Suppressor macrophage treated with lipopolysaccharide for 1 hour (primary cell): ENCODE measurements around the gene SCGB1C1.
"Not testable (repeated sequence)": the region's sequence is repeated elsewhere in the genome, so short reads cannot be mapped to it uniquely, and the experiment has no call there.

ENCODE experiments used
- DNase-seq, 3 donors: peaks; one replicate each; pipeline ENCODE4 v3.0.0-alpha.2; 2020 to 2022

SCGB1C1 gene

DNA sequence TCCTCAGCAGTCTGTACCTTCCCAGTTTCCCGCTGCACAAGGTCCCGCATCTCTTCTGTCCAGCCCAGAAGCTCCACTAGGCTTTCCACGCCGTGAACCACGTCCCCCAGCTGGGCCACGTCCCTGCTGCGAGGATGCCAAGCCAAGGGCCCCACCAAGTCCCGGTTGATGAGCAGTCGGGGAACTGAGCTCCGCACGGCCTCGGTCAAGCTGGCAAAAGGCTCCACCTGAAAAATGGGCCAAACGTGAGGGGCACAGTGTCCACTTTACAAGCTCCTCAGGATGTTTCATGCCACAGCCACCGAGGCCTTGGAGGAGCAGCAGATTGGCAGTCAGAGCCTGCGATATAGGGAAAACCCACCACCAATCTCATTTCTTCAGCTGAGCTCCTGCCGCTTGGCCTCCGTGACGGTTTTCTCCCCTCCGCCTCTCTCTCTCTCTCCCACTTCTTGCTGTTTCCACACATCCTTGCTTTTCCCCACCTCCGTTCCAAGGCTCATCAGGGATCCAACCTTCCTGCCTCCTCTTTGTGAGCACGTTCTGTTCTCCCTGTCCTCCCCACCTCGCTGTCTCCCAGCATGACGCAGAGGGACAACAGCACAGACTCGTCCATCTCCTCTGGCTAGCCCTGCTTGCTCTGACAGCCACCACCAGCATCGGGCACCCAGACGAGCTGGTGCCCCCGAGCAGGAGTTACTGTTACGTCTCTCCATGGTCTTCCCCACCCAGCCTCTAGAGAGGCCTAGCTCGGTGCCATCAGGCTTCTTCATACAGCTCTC, 26.1 kb downstream of the SCGB1C1 start:
- no peak for DNase-seq

DNA sequence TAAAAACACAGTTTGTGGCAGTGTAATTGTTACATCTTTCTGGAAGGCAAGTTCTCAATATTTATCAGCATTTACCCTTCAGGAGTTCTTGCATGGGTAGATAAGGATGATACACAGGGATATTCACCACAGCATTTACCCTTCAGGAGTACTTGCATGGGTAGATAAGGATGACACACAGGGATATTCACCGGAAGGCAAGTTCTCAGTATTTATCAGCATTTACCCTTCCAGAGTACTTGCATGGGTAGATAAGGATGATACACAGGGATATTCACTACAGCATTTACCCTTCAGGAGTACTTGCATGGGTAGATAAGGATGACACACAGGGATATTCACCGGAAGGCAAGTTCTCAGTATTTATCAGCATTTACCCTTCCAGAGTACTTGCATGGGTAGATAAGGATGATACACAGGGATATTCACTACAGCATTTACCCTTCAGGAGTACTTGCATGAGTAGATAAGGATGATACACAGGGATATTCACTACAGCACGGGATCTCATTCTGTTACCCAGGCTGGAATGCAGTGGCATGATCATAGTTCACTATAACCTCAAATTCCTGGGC, 27.9 kb downstream of the SCGB1C1 start:
- DNase-seq: not testable (repeated sequence)

DNA sequence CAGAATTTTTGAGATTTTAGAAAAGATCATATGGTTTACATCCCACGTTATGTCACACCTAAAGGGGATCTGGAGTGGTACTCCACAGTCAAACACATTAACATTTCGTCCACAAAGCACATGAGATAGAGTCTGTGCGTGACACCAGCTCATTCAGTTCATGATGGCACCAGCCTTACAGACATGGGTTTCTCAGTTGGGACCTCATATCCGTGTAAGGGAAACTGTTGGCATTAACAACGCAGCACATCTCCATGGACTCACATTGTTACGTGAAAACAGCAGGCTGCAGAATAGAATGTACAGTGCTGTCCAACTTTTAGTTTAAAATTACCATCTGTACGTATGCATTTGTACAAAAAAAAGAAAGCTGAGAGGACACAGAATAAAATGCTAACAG, 28.7 kb downstream of the SCGB1C1 start:
- DNase-seq: no peak

DNA sequence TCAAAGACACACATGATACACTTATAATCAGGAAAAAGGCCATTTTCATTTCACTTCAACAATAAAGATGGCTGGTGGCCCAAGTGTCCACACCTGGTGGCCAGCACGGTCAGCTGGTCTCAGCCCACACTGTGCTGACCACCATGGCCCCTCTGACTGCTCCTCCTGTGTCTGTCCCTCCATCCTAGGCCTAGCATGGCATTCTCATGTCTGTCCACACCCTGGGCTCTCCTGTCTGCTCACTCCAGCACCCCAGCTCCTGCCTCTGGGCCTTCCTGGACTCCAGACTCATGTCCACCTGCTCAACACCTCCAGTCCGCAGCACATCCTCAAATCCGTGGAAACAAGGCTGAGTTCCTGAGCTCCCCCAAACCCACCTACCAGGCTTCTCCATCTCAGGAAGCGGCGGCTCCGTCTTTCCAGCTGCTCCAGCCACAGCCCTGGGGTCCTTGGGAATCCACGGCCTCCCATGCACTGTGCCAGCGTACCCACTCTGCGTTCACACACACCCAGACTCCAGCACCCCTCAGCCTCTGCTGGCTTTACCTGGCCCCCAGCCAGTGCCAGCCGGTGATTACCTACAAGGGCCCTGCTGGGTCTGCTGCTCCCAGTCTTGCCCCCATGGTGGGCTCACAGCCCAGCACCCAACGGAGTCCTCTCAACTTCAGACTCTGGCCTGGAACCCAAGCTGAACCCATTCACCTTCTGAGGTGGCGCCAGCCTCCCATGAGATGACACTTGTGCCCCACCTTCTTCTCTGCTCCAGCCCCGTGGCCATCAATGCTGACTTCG, 29.3 kb downstream of the SCGB1C1 start:
- no peak for DNase-seq

DNA sequence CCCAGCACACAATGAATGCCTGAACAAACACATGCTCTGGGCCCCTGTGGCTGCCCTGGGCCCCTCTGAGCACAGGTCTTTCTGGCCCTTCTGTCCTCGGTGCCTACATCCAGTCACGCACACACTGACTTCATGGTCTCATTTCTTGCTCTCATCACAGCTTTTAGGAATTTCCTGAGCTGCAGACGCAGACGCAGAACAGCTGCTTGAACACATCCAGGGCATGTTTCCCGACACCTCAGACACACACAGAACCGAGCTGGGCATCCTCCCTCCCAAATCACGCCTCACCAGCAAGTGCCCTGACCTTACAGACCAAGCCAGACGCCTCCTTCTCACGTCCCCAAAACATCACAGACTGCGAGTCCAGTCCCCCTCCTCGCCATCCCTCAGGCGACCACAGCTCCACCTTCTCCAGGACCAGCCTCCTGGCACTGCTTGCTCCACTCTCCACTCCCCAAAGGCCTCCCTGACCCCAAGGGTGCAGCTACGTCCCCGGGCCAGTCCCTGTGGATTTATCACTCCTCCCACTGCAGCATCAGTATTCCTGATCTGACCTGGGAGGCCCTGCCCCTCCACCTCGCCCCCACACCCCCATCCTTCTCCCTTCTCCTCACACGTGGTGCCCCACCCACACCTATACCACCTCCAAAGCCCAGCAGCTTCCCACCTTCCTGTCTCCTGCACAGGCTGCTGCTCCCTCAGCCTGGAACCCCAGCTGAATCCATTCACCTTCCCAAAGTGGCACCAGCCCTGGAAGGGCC, 30.3 kb downstream of the SCGB1C1 start:
- no peak for DNase-seq

DNA sequence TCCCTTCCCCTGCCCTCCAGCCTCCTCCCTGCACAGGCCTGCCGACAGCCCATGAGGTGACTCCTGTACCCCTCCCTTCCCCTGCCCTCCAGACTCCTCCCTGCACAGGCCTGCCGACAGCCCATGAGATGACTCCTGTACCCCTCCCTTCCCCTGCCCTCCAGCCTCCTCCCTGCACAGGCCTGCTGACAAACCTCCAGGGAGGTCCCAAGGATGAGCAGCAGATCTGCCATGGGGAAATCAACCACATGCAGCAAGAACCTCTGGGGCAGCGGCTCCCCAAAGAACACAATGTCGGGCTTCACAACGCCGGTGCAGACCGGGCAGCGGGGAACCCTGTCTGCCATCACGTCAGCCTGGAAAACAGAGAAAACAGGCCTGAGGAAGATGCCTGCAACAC, 31.0 kb downstream of the SCGB1C1 start:
- DNase-seq: no peak

DNA sequence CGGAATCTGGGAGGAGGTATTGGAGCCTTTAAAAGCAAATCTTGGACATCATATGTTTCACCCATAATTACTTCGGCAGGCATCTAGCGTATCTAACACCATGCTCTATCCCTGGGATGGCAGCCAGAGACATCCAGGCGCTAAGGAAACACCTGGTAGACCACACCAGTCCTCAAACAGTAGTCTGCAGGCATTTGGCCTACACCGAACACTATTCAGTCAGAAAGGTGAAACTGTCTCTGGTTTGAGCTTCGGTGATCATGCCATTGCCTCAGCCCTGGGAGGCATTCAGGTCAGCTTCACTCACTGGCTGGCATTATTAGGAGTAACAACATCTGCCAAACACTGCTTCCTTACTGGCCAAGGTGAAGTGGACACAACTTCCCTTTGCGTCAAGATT, 31.5 kb downstream of the SCGB1C1 start:
- DNase-seq: no peak

DNA sequence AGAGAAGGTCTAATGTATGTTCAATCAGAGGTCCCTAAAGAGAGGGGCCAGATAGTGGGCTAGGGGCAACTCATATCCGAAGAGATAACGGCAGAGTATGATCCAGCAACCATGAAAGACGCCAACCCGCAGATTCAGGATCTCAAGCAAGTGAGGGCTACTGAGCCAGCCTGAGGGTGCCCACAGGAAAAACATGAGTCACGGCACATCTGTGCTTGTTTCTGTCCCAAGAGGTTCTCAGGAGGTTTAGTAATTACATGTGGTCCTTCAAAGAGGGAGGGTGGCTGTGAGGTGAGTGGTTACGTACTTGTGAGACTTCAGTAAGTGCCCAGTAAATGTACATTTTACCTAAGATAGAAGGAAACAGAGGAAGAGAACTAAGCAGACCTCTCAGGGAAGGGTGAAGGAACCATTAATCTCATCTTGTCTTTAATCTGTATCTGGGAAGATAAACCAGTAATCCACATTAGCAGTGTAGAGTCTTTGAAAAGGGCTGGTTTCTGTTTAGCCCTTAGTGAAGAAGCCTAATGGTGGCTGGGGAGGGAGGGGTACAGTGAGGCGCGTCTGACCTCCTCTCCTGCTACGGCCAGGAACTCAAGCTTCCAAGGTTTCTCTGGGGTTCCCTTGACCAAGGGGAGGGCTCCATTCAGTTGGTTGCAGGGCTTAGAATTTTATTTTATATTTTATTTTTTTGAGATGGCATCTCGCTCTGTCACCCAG, 33.0 kb downstream of the SCGB1C1 start:
- DNase-seq: no peak

DNA sequence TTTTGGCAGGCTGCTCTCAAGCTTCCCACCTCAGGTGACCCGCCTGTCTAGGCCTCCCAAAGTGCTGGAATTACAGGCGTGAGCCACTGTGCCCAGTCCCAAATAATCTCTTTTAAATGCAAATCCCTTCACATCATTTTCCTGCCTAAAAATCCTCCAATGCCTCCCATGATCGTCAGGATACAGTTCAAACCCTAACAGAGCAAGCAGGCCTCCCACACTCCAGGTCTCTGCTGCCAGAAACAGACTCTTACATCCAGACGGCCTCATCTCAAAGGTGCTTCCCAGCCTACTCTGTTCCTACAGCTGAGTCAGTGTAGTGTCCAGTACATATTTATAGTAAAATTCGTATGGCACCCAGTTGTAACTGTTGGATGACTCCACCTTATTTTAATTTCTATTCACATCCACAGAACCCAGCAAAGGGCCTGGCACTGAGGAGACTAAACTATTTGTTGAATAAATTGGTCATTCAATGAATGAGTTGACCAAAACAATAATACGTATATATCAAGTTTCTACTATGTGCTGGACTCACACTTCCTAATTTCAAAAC, 35.0 kb downstream of the SCGB1C1 start:
- no peak for DNase-seq

DNA sequence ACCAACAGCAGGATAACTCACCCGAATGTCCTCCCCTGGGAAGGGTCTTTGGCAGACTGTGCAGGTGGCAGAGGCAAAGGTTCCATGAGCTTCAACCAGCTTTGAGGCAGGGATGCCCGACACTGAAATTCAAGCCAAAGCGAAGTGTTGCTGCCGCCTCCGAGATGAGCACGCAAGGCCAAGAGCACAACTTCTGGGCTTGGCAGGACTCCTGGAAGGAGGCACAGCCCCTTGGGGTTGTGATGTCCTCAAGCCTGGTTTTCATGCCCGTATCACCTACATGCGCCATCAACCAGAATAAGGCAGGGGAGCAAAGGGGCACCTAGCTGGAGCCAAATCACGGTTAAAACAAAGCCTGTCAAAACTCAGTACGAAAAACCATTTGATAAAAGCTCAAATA, 37.6 kb downstream of the SCGB1C1 start:
- DNase-seq: no peak

DNA sequence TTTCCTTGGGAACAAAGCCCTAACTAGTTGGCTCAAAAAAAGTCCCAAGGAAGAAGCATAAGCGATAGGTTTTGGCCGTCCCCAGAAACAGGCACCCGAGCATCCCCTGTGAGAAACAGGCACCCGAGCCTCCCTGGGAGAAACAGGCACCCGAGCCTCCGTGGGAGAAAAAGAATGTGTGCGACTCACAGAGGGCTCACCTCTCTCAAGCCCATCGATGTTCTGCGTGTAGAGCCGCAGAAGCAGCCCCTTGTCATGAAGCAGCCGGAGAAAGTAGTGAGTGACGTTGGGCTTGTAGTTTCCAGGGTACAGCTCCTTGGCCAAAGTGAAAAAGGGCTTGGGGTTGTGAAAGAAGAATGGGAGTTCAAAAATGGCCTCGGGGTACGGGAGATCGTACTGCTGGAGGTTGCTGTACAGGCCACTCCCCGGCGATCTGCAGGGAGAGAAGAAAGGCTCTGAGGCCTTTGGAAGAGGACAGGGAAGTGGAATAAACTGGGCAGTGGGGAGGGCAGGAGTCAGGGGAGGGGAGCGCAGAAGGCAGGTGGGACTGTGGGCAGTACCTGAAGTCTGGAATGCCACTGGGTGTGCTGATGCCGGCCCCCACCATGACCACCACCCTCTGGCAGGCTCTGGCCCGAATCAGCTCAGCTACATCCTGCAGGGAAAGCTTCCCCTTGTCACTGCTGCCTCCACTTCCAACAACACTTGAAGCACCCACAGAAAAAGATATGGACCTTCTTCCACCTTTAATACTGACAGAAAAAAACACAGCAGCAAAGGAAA, 40.1 kb downstream of the SCGB1C1 start:
- DNase-seq: no peak

DNA sequence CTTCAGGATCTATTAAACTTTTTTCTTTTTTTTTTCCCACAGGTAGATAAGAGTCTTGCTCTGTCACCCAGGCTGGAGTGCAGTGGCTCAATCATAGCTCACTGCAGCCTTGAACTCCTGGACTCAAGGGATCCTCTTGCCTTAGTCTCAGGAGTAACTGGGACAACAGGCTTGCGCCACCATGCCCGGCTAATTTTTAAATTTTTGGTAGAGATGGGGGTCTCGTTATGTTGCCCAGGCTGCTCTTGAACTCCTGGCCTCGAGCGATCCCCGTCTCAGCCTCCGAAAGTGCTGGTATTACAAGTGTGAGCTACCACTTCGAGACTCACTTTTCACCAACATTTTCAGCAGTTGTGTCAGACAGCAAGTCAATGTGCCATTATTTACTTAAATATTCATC, 42.3 kb downstream of the SCGB1C1 start:
- no peak for DNase-seq

DNA sequence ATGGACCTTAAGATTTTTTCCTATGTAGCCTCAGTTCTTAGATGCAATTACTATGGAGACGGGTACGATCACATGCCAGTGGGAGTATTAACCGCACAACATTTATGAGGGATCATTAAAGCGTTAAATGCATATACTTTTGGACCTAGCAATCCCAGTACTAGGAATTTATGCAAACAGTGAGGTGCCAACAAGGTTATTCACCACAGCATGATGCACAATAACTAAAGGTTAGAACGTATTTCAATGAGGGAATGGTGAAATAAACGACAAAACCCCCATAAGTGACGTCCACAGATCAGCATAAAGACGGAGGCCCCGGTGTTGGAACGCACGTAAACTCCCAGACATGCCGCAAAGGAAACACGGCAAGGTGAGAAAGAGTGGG, 42.7 kb downstream of the SCGB1C1 start:
- peak in 1 of 3 donors; percentile 2 for DNase-seq

DNA sequence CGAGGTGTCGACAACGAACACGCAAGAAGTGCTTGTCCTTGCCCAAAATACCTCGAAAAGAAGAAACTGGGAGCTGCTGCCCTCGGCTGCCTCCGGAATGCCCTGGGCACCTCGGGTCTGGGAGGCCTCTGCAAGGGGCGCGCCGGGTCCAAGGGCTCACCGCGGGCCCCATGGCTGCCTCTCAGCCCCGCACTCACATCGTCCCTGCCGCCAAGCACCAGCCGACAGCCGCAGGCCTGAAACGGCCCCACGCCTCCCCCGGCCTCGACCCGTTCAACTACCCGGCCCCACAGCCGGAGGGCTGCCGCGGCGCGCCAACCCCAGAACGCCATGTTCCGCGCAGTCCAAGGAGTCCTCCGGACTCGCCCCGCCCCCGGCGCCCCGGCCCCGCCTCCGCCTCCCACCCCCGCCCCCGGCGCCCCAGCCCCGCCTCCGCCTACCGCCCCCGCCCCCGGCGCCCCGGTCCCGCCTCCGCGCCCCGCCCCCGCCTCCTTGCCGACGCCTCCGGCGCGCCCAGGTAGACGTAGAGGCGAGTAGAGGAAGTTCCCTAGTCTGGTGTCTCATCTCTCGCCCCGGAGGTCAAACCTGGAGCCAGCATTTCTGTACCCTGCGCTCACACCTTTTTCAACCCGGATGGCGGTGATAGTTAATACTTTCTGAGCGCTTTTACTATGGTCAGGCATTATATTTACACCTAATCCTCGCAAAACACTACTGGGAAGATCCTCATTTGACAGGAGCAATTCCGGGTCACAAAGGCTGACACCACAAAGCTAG, 43.3 kb downstream of the SCGB1C1 start, which contains the start of gene SIRT3:
Gene SIRT3, minus strand, starts transcription at position 346 of the 777 bp plus-strand sequence. Its CDS starts 14 bp downstream, at position 332.
- peak in 1 of 3 donors; percentile 86 for DNase-seq

DNA sequence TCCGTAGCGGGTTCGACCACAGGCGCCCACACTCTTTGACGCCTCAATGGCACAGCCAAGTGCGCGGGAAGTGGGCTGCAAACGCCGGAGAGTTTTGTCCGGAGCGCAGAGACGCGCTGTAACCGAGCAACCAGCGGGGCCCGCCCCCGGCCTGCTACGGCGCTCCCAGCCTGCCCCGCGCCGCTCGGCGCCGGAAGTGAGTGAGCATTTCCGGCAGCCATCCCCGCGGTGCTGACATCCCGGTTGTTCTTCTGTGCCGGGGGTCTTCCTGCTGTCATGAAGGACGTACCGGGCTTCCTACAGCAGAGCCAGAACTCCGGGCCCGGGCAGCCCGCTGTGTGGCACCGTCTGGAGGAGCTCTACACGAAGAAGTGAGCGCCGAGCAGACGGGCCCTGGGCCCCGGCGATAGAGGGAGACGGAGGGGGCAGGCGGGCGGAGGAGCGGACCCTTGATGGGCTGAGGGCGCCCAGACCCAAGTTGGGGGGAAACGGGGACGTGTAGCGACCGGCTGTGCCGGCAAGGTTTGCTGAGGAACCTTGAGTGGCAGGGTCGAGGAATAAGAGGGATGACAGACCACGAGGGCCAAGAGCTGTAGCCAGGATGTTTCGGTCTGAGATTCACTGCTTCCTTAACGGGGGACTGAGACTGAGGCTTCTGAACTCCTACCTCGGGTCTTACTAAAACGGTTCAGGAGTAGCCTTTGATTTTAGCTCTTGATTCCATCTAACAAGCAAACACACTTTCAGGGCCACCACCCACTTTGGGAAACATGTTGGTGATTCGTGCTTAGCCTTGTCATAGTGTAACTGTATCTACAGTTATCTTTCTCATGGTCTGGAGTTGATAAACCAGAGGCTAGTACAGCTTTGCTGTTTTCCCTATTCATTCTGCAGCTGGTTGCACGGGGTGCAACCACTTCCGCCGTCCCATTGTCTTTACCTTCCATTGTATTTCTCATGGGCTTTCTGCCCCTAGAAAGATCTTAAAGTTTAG, 44.2 kb downstream of the SCGB1C1 start, which contains the start of gene PSMD13:
Gene PSMD13, plus strand, starts transcription at position 203 of the 994 bp plus-strand sequence. Its CDS starts 74 bp downstream, at position 277.
- peak; percentile 95 to 97 (median 96) for DNase-seq

DNA sequence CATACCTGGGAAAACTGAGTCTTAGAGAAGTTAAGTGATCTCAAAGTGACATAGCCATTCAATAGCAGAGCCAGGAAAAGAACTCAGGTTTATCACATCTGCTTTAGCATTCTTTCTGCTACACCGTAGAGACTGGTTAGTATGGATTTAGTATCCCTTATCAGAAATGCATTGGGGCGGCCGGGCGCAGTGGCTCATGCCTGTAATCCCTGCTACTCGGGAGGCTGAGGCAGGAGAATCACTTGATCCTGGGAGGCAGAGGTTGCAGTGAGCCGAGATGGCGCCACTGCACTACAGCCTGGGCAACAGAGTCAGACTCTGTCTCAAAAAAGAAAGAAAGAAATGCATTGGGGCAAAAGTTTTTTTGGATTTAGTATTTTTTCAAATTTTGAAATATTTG, 45.5 kb downstream of the SCGB1C1 start:
- not testable (repeated sequence) for DNase-seq

DNA sequence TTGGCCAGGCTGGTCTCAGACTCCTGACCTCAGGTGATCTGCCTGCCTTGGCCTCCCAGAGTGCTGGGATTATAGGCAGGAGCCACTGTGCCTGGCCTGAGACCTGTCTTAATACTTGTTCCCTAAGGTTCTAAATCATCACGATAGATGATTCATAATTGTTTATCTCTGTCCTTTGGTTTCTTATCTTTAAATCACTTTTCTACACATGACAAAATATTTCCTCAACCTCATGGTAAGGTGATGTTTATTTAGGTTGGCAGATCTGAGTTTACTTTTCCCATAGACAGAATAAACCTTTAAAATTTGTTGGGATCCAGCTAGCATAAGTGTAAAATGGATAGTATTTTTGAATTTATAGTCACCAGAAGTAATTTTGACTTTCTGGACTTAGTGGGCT, 47.4 kb downstream of the SCGB1C1 start:
- no peak for DNase-seq

DNA sequence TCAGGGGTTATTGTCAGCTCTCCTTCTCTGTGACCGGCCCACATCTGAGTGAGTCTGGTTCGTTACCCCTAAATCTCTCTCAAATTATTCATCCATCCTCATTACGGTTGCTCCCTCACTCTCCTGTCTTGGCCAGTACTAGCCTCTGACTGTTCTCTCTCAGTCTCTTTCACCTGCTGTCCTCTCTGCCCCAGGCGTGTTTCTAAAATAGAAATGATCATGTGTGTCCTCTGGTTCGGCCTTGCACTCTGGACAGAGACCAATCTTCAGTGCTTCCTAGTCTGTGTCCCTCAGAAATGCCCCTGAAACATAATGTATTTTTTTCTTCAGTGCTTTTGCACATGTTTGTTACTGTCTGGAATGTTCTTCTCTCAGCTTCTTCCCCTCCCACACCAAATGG, 48.8 kb downstream of the SCGB1C1 start:
- no peak for DNase-seq
